Camera-type eye (tissue), 1 donor: ENCODE measurements around the gene MICU1. TPM values are rescaled to one million over a fixed set of nuclear protein-coding genes. Genes with fewer than 3 reads are reported as not detected.

Experiments
- total RNA-seq: library from RNA; depleted of rRNA; stranded (reverse); fragments of >200 nt; gene quantifications from one replicate; pipeline ENCODE4 v1.2.3, GENCODE V29; 2014

The MICU1 gene
- 61.2 TPM for total RNA-seq

GRCh38 chr10:72625608-72626443 lies at the start of gene MICU1:
Gene MICU1 (minus strand): TSS chr10:72626079. CDS start chr10:72566793, 59,286 bp downstream.

GRCh38 chr10:72354356-72355213 lies 271.3 kb downstream of the MICU1 start, which contains the start of gene DNAJB12:
Gene DNAJB12 (minus strand): TSS chr10:72354919. CDS start chr10:72354897, 22 bp downstream.

Other genes with a start within 250 kb of the MICU1 start
- 36.2 TPM for gene MCU, start 66.1 kb upstream of the MICU1 start, total RNA-seq